ENCODE measurements around the gene SIVA1.

The SIVA1 gene

GRCh38 chr14:104746071-104746545 lies 6.8 kb upstream of the SIVA1 start:
- TF ChIP-seq POLR2A (IDR thresholded peaks at IDR 0.05; ENCODE audit: low read length) (no peak), GATA1 (IDR thresholded peaks at IDR 0.05; ENCODE audit: low read depth, low read length) (no peak)
- no peak for DNase-seq

GRCh38 chr14:104746934-104747481 lies 5.9 kb upstream of the SIVA1 start:
- no peak for TF ChIP-seq GATA1 (IDR thresholded peaks at IDR 0.05; ENCODE audit: low read depth, low read length)
- TF ChIP-seq POLR2A (IDR thresholded peaks at IDR 0.05; ENCODE audit: low read length), result no peak
- no peak for DNase-seq

GRCh38 chr14:104747876-104748275 lies 5.1 kb upstream of the SIVA1 start:
- DNase-seq, result no peak
- no peak for TF ChIP-seq POLR2A (IDR thresholded peaks at IDR 0.05; ENCODE audit: low read length)
- TF ChIP-seq GATA1 (IDR thresholded peaks at IDR 0.05; ENCODE audit: low read depth, low read length), result no peak

- TF ChIP-seq GATA1 (IDR thresholded peaks at IDR 0.05; ENCODE audit: low read depth, low read length), result no peak
- no peak for TF ChIP-seq POLR2A (IDR thresholded peaks at IDR 0.05; ENCODE audit: low read length)
- DNase-seq, result no peak
Measured at GRCh38 chr14:104749111-104749649, 3.8 kb upstream of the SIVA1 start.

- no peak for TF ChIP-seq POLR2A (IDR thresholded peaks at IDR 0.05; ENCODE audit: low read length)
- no peak for DNase-seq
Measured at GRCh38 chr14:104750056-104750752, 2.7 kb upstream of the SIVA1 start.

- peak; percentile 41 to 60 for DNase-seq
Measured at GRCh38 chr14:104750753-104751057, 2.2 kb upstream of the SIVA1 start.

GRCh38 chr14:104751539-104752422 lies 1.2 kb upstream of the SIVA1 start:
- no peak for DNase-seq
- TF ChIP-seq POLR2A (IDR thresholded peaks at IDR 0.05; ENCODE audit: low read length) (no peak), GATA1 (IDR thresholded peaks at IDR 0.05; ENCODE audit: low read depth, low read length) (no peak)

- no peak for DNase-seq
- TF ChIP-seq GATA1 (IDR thresholded peaks at IDR 0.05; ENCODE audit: low read depth, low read length) (no peak), POLR2A (IDR thresholded peaks at IDR 0.05; ENCODE audit: low read length) (peak; percentile 76)
Measured at GRCh38 chr14:104752423-104752734, 568 bp upstream of the SIVA1 start.

GRCh38 chr14:104753528-104754212 lies 723 bp downstream of the SIVA1 start:
- no peak for TF ChIP-seq GATA1 (IDR thresholded peaks at IDR 0.05; ENCODE audit: low read depth, low read length)
- TF ChIP-seq POLR2A (IDR thresholded peaks at IDR 0.05; ENCODE audit: low read length), result no peak
- peak; percentile 56 to 70 for DNase-seq

GRCh38 chr14:104754213-104754851 lies 1.4 kb downstream of the SIVA1 start:
- TF ChIP-seq GATA1 (IDR thresholded peaks at IDR 0.05; ENCODE audit: low read depth, low read length) (no peak), POLR2A (IDR thresholded peaks at IDR 0.05; ENCODE audit: low read length) (no peak)
- no peak for DNase-seq

GRCh38 chr14:104755621-104756020 lies 2.7 kb downstream of the SIVA1 start:
- TF ChIP-seq POLR2A (IDR thresholded peaks at IDR 0.05; ENCODE audit: low read length) (no peak), GATA1 (IDR thresholded peaks at IDR 0.05; ENCODE audit: low read depth, low read length) (no peak)
- no peak for DNase-seq

- no peak for DNase-seq
- no peak for TF ChIP-seq GATA1 (IDR thresholded peaks at IDR 0.05; ENCODE audit: low read depth, low read length)
- no peak for TF ChIP-seq POLR2A (IDR thresholded peaks at IDR 0.05; ENCODE audit: low read length)
Measured at GRCh38 chr14:104756477-104757237, 3.7 kb downstream of the SIVA1 start.

- TF ChIP-seq POLR2A (IDR thresholded peaks at IDR 0.05; ENCODE audit: low read length), result no peak
- TF ChIP-seq GATA1 (IDR thresholded peaks at IDR 0.05; ENCODE audit: low read depth, low read length), result no peak
- no peak for DNase-seq
Measured at GRCh38 chr14:104757238-104757585, 4.3 kb downstream of the SIVA1 start.

Data from erythroblast (primary cell).